Fibroblast of mammary gland (primary cell): Measurements from ENCODE around the gene UBE2E1.

Source experiments
- DNase-seq: peaks from one replicate; pipeline ENCODE4 v3.0.0-alpha.2; 2010; ENCODE audit warnings: low read depth
- H3K4me3 ChIP-seq: 2 replicates; pipeline ENCODE4 v1.5.1; 2011; ENCODE audit warnings: low read depth, mild to moderate bottlenecking, low read length, moderate library complexity; ENCODE audit not compliant: control insufficient read depth
- TF ChIP-seq, protein P1 (sequence below): conservative IDR thresholded peaks from 2 replicates; pipeline ENCODE4 v1.5.1; 2011; ENCODE audit warnings: low read depth, low read length, inconsistent platforms; ENCODE audit not compliant: control insufficient read depth, insufficient read depth

Gene UBE2E1

GRCh38 chr3:23817508-23818223 is 11.9 kb downstream of the UBE2E1 start:
- DNase-seq = no peak
- TF ChIP-seq, protein P1, sequence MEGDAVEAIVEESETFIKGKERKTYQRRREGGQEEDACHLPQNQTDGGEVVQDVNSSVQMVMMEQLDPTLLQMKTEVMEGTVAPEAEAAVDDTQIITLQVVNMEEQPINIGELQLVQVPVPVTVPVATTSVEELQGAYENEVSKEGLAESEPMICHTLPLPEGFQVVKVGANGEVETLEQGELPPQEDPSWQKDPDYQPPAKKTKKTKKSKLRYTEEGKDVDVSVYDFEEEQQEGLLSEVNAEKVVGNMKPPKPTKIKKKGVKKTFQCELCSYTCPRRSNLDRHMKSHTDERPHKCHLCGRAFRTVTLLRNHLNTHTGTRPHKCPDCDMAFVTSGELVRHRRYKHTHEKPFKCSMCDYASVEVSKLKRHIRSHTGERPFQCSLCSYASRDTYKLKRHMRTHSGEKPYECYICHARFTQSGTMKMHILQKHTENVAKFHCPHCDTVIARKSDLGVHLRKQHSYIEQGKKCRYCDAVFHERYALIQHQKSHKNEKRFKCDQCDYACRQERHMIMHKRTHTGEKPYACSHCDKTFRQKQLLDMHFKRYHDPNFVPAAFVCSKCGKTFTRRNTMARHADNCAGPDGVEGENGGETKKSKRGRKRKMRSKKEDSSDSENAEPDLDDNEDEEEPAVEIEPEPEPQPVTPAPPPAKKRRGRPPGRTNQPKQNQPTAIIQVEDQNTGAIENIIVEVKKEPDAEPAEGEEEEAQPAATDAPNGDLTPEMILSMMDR = no peak
- no peak overlapping the region for H3K4me3 ChIP-seq

- DNase-seq = no peak
- no peak overlapping the region for H3K4me3 ChIP-seq
- TF ChIP-seq, protein P1 = no peak
Measured at GRCh38 chr3:23819599-23820360, 14.0 kb downstream of the UBE2E1 start.

- TF ChIP-seq, protein P1 = no peak
- no peak for DNase-seq
- no peak overlapping the region for H3K4me3 ChIP-seq
Measured at GRCh38 chr3:23820888-23821287, 15.1 kb downstream of the UBE2E1 start.

DNA sequence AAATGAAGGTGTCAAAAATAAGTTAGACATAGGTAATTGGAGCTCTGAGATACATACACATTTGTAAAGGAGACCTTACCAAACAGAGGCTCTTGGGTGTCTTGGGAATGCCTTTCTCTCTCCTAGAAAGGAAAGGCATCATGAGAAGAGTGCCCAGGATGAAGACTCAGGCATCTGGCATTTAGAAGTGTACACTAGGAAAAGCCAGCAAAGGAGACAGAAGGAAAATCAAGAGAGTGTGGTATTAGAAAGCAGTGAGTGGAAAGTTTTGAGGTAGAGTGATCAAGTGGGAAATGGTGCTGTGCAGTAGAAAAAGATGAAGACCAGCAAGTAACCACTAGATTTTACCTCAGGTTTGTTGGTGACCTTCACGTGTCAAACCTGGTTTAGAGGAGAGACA is 16.1 kb downstream of the UBE2E1 start:
- TF ChIP-seq, protein P1 = no peak
- no peak overlapping the region for H3K4me3 ChIP-seq
- DNase-seq = no peak

GRCh38 chr3:23822559-23822958 is 16.8 kb downstream of the UBE2E1 start:
- no peak for DNase-seq
- H3K4me3 ChIP-seq = no peak overlapping the region
- TF ChIP-seq, protein P1 = no peak

DNA sequence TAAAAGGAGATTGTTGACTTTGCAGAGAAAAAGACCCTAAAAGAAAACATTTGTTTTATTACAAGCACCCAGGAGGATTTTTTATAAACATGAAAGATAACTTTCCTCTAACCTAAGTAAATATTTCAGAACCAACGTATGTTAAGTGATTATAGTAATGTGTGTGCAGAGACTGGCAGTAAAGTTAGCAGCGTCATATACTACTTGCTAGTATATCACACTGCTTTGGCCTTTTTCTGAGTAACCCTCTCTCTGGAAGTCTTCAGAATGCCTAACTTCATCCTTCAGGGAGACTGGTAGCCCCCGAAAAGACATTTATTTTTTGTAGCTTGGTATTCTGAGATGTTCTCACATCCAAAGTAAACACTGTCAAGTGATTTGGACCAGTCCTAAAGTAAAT is 17.9 kb downstream of the UBE2E1 start:
- no peak for DNase-seq
- no peak overlapping the region for H3K4me3 ChIP-seq
- TF ChIP-seq, protein P1 = no peak
